ENCODE measurements around the gene AJUBA.
A peak's percentile ranks its signal among the peaks of the same experiment; 100 is the strongest.

Gene AJUBA

GRCh38 chr14:22929961-22930364 is 52.4 kb downstream of the AJUBA start:
- peak; percentile 75 for DNase-seq

DNA sequence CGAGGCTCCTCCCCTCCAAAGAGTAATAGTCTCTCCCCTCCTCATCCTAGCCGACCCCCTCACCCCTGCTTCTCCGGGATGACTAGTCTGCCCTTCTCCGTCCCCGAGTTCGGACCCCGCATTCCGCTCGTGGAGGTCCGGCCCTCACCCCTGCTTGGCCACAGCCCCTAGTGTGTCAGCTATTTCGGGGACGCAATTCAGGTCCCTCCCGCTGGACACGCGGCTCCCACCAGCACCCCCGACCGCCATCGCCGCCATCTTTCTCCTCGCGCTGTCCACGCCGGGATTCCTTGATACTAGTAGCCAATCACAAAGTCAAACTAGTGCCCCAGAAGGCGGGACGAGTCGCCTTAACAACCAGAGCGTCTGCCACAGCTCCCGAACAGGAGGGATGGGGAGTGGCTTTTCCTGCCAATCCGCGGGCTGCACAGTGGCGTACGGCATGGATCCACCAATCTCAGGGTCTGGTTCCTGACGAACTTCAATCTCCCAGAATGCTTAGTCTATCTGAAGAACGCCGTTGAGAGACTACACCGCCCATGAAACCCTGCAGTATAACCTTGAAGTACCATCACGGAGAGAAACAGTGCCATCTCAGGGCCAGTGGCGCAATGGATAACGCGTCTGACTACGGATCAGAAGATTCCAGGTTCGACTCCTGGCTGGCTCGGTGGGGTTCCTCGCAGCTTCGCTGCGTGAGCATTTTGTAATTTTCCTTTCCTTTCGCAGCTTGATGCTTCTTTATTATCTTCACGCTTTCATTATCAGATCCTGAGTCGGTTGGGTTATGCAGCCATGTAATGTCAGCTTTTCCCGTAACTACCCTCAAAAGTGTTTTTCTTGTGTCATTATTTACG is 53.0 kb downstream of the AJUBA start, which contains the start of gene PRMT5:
TSS of gene PRMT5 (minus strand) at position 273 of the 857 bp plus-strand sequence. CDS start at position 258, 15 bp downstream.
- DNase-seq, result peak; percentile 98

DNA sequence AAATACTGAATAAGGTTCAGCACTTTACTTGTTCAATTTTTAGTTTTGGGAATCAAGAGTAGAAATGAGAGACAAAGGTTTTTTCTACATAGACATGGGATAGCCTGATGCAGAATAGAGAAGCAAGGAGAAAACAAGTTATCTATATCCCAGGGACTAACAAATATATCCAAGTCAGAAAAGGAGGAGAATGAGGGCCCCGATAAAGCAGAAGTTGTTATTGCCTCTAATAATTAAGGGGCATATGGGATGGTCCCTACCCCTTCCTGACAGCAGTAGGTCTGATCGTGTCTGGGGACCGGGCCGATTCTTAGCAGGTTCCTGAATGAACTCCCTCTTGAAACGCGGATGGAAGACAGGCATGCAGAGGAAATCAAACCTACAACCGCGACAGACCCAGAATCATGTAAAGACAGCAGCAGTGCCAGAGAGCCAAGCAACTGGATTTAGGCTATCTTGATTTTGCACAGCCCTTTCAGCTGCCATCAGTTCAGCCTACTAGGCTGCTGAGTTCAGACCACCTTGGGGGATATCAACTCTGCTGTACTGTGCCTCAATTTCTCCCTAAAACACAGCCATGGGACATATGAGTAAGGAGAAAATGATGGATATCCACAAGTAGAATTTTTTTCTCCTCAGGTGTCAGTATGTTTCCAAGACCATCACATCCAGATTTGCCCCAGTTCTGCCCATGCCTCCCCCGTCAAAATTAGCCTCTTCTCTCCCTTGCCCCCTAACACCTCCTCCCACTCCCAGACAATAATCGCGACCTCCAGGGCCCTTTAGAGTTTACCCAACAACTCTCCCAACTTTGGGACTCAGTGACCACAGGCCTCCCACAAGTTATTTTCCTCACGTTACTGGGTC is 53.9 kb downstream of the AJUBA start:
- DNase-seq, result no peak

DNA sequence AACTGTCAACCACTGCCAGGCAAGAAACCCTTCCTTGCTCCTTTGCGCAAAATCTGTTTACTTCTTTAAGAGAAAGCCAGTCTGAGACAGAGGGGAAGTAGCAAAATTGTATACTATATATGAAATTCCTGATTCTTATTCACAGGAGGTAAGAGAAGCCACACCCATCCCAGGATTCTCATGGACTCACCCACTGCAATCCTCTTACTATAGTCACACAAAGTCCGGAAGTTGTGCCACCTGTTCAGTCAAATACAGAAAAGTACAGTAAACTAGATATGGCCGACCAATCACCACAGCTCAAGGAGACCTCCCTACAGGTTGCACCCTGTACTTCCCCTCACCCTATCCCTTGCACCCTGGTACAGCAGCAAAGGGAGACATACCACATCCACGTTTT is 56.0 kb downstream of the AJUBA start:
- DNase-seq, result no peak

DNA sequence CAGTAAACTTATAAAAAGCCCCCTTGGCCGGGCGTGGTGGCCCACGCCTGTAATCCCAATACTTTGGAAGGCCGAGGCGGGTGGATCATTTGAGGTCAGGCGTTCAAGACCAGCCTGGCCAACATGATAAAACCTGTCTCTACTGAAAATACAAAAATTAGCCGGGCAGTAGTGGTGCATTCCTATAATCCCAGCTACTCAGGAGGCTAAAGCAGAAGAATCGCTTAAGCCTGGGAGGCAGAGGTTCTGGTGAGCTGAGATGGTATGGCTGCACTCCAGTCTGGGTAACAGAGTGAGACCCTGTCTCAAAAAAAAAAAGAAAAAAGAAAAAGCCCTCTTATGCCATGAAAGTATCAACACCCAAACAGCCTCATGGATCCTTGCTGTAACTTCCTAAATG is 56.8 kb downstream of the AJUBA start:
- DNase-seq, result no peak

- no peak for DNase-seq
Measured at GRCh38 chr14:22923746-22924145, 58.6 kb downstream of the AJUBA start.

GRCh38 chr14:22922294-22922693 is 60.1 kb downstream of the AJUBA start:
- no peak for DNase-seq

Data from NCI-H748 treated with DMSO at 0.1 percent for 48 hours (cell line).